ENCODE data around the gene PITX1.
"Not testable (repeated sequence)": the region's sequence is repeated elsewhere in the genome, so short reads cannot be mapped to it uniquely, and the experiment has no call there.

PITX1 gene

GRCh38 chr5:135033901-135034235 lies at the start of gene PITX1:
PITX1 (minus strand) TSS chr5:135034228; CDS start chr5:135033881, 347 bp downstream.
- no peaks in the 10 kb centered on the region for H3K4me1 ChIP-seq (ENCODE audit: control insufficient read depth, insufficient read depth, low read length)
- peak within 1 kb of the TSS; percentile 45 for H3K4me3 ChIP-seq (ENCODE audit: low read depth, low read length)
- H3K36me3 ChIP-seq (ENCODE audit: control insufficient read depth, insufficient read depth, low read length): no peaks in the 10 kb centered on the region
- H3K9ac ChIP-seq (ENCODE audit: low read depth, low read length): no peak within 1 kb of the TSS
- H3K9me3 ChIP-seq (ENCODE audit: control insufficient read depth, insufficient read depth, low read length): no peaks in the 10 kb centered on the region
- peaks cover 96% of the 10 kb centered on the region for H3K27me3 ChIP-seq (ENCODE audit: control insufficient read depth, insufficient read depth, low read length)

GRCh38 chr5:135083334-135083733 lies 49.3 kb upstream of the PITX1 start:
- H3K9me3 ChIP-seq (ENCODE audit: control insufficient read depth, insufficient read depth, low read length); H3K4me1 ChIP-seq (ENCODE audit: control insufficient read depth, insufficient read depth, low read length); H3K9ac ChIP-seq (ENCODE audit: low read depth, low read length); H3K27me3 ChIP-seq (ENCODE audit: control insufficient read depth, insufficient read depth, low read length); H3K36me3 ChIP-seq (ENCODE audit: control insufficient read depth, insufficient read depth, low read length); H3K4me3 ChIP-seq (ENCODE audit: low read depth, low read length): not testable (repeated sequence)

GRCh38 chr5:135081240-135081639 lies 47.2 kb upstream of the PITX1 start:
- no peaks in the 10 kb centered on the region for H3K36me3 ChIP-seq (ENCODE audit: control insufficient read depth, insufficient read depth, low read length)
- H3K9me3 ChIP-seq (ENCODE audit: control insufficient read depth, insufficient read depth, low read length): no peaks in the 10 kb centered on the region

GRCh38 chr5:135079760-135080159 lies 45.7 kb upstream of the PITX1 start:
- H3K36me3 ChIP-seq (ENCODE audit: control insufficient read depth, insufficient read depth, low read length): no peaks in the 10 kb centered on the region
- H3K9ac ChIP-seq (ENCODE audit: low read depth, low read length): no peak overlapping the region
- no peaks in the 10 kb centered on the region for H3K9me3 ChIP-seq (ENCODE audit: control insufficient read depth, insufficient read depth, low read length)
- peaks cover 8% of the 10 kb centered on the region for H3K27me3 ChIP-seq (ENCODE audit: control insufficient read depth, insufficient read depth, low read length)
- no peak overlapping the region for H3K4me3 ChIP-seq (ENCODE audit: low read depth, low read length)
- no peaks in the 10 kb centered on the region for H3K4me1 ChIP-seq (ENCODE audit: control insufficient read depth, insufficient read depth, low read length)

More at GRCh38 chr5:135081240-135081639, 47.2 kb upstream of the PITX1 start:
- H3K9ac ChIP-seq (ENCODE audit: low read depth, low read length): no peak overlapping the region
- H3K4me1 ChIP-seq (ENCODE audit: control insufficient read depth, insufficient read depth, low read length): no peaks in the 10 kb centered on the region
- no peak overlapping the region for H3K4me3 ChIP-seq (ENCODE audit: low read depth, low read length)
- peaks cover 4% of the 10 kb centered on the region for H3K27me3 ChIP-seq (ENCODE audit: control insufficient read depth, insufficient read depth, low read length)

GRCh38 chr5:135079099-135079681 lies 45.2 kb upstream of the PITX1 start:
- no peaks in the 10 kb centered on the region for H3K4me1 ChIP-seq (ENCODE audit: control insufficient read depth, insufficient read depth, low read length)
- H3K36me3 ChIP-seq (ENCODE audit: control insufficient read depth, insufficient read depth, low read length): no peaks in the 10 kb centered on the region
- H3K4me3 ChIP-seq (ENCODE audit: low read depth, low read length): no peak overlapping the region
- H3K9me3 ChIP-seq (ENCODE audit: control insufficient read depth, insufficient read depth, low read length): no peaks in the 10 kb centered on the region
- H3K9ac ChIP-seq (ENCODE audit: low read depth, low read length): no peak overlapping the region
- peaks cover 14% of the 10 kb centered on the region for H3K27me3 ChIP-seq (ENCODE audit: control insufficient read depth, insufficient read depth, low read length)

GRCh38 chr5:135076801-135077200 lies 42.8 kb upstream of the PITX1 start:
- Histone ChIP-seq H3K36me3 (ENCODE audit: control insufficient read depth, insufficient read depth, low read length) (no peaks in the 10 kb centered on the region), H3K4me1 (ENCODE audit: control insufficient read depth, insufficient read depth, low read length) (peaks cover 3% of the 10 kb centered on the region), H3K9ac (ENCODE audit: low read depth, low read length) (no peak overlapping the region), H3K4me3 (ENCODE audit: low read depth, low read length) (no peak overlapping the region), H3K27me3 (ENCODE audit: control insufficient read depth, insufficient read depth, low read length) (peaks cover 35% of the 10 kb centered on the region), H3K9me3 (ENCODE audit: control insufficient read depth, insufficient read depth, low read length) (no peaks in the 10 kb centered on the region)

GRCh38 chr5:135076051-135076491 lies 42.0 kb upstream of the PITX1 start:
- Histone ChIP-seq H3K9ac (ENCODE audit: low read depth, low read length) (no peak overlapping the region), H3K4me1 (ENCODE audit: control insufficient read depth, insufficient read depth, low read length) (peaks cover 3% of the 10 kb centered on the region), H3K9me3 (ENCODE audit: control insufficient read depth, insufficient read depth, low read length) (no peaks in the 10 kb centered on the region), H3K4me3 (ENCODE audit: low read depth, low read length) (no peak overlapping the region), H3K27me3 (ENCODE audit: control insufficient read depth, insufficient read depth, low read length) (peaks cover 42% of the 10 kb centered on the region), H3K36me3 (ENCODE audit: control insufficient read depth, insufficient read depth, low read length) (no peaks in the 10 kb centered on the region)

- peaks cover 3% of the 10 kb centered on the region for H3K4me1 ChIP-seq (ENCODE audit: control insufficient read depth, insufficient read depth, low read length)
- no peaks in the 10 kb centered on the region for H3K9me3 ChIP-seq (ENCODE audit: control insufficient read depth, insufficient read depth, low read length)
- H3K36me3 ChIP-seq (ENCODE audit: control insufficient read depth, insufficient read depth, low read length): no peaks in the 10 kb centered on the region
- no peak overlapping the region for H3K9ac ChIP-seq (ENCODE audit: low read depth, low read length)
- no peak overlapping the region for H3K4me3 ChIP-seq (ENCODE audit: low read depth, low read length)
- peaks cover 47% of the 10 kb centered on the region for H3K27me3 ChIP-seq (ENCODE audit: control insufficient read depth, insufficient read depth, low read length)
Observed at GRCh38 chr5:135075621-135076020, 41.6 kb upstream of the PITX1 start.

- Histone ChIP-seq H3K4me1 (ENCODE audit: control insufficient read depth, insufficient read depth, low read length) (peaks cover 3% of the 10 kb centered on the region), H3K9ac (ENCODE audit: low read depth, low read length) (no peak overlapping the region), H3K9me3 (ENCODE audit: control insufficient read depth, insufficient read depth, low read length) (no peaks in the 10 kb centered on the region), H3K4me3 (ENCODE audit: low read depth, low read length) (no peak overlapping the region), H3K36me3 (ENCODE audit: control insufficient read depth, insufficient read depth, low read length) (no peaks in the 10 kb centered on the region), H3K27me3 (ENCODE audit: control insufficient read depth, insufficient read depth, low read length) (peaks cover 63% of the 10 kb centered on the region)
Observed at GRCh38 chr5:135073761-135074345, 39.8 kb upstream of the PITX1 start.

- Histone ChIP-seq H3K4me3 (ENCODE audit: low read depth, low read length) (no peak overlapping the region), H3K27me3 (ENCODE audit: control insufficient read depth, insufficient read depth, low read length) (peaks cover 67% of the 10 kb centered on the region), H3K36me3 (ENCODE audit: control insufficient read depth, insufficient read depth, low read length) (no peaks in the 10 kb centered on the region), H3K4me1 (ENCODE audit: control insufficient read depth, insufficient read depth, low read length) (peaks cover 3% of the 10 kb centered on the region), H3K9ac (ENCODE audit: low read depth, low read length) (no peak overlapping the region), H3K9me3 (ENCODE audit: control insufficient read depth, insufficient read depth, low read length) (no peaks in the 10 kb centered on the region)
Observed at GRCh38 chr5:135072387-135073281, 38.6 kb upstream of the PITX1 start.

GRCh38 chr5:135071311-135071710 lies 37.3 kb upstream of the PITX1 start:
- Histone ChIP-seq H3K9ac (ENCODE audit: low read depth, low read length) (no peak overlapping the region), H3K36me3 (ENCODE audit: control insufficient read depth, insufficient read depth, low read length) (no peaks in the 10 kb centered on the region), H3K4me1 (ENCODE audit: control insufficient read depth, insufficient read depth, low read length) (peaks cover 3% of the 10 kb centered on the region), H3K9me3 (ENCODE audit: control insufficient read depth, insufficient read depth, low read length) (no peaks in the 10 kb centered on the region), H3K27me3 (ENCODE audit: control insufficient read depth, insufficient read depth, low read length) (peaks cover 75% of the 10 kb centered on the region), H3K4me3 (ENCODE audit: low read depth, low read length) (no peak overlapping the region)

All from iPS-15b (cell line).